NCI-H1092 treated with DMSO at 0.1 percent for 48 hours (cell line): ENCODE measurements around the gene PKD2L1.

Source experiments
- DNase-seq: peaks from one replicate; lab custom pipeline; 2025; lab: John Stamatoyannopoulos, UW

PKD2L1 gene

GRCh38 chr10:100356067-100357017 lies 26.3 kb upstream of the PKD2L1 start:
- DNase-seq: no peak

GRCh38 chr10:100355086-100355485 lies 25.1 kb upstream of the PKD2L1 start:
- no peak for DNase-seq

- DNase-seq: no peak
Observed at GRCh38 chr10:100353770-100354485, 23.9 kb upstream of the PKD2L1 start.

- no peak for DNase-seq
Observed at GRCh38 chr10:100350914-100351485, 21.0 kb upstream of the PKD2L1 start.

- no peak for DNase-seq
Observed at GRCh38 chr10:100349672-100350071, 19.6 kb upstream of the PKD2L1 start.

GRCh38 chr10:100349087-100349486 lies 19.1 kb upstream of the PKD2L1 start:
- no peak for DNase-seq

GRCh38 chr10:100348389-100348927 lies 18.4 kb upstream of the PKD2L1 start:
- DNase-seq: no peak

GRCh38 chr10:100347568-100348195 lies 17.7 kb upstream of the PKD2L1 start:
- peak; percentile 16 for DNase-seq

GRCh38 chr10:100346765-100347567 lies 16.9 kb upstream of the PKD2L1 start, which contains the start of gene SCD:
Gene SCD, plus strand, starts transcription at chr10:100347233. Its CDS starts 272 bp downstream, at chr10:100347505.
- peak; percentile 93 for DNase-seq

GRCh38 chr10:100346351-100346764 lies 16.3 kb upstream of the PKD2L1 start:
- DNase-seq: peak; percentile 40

- peak; percentile 48 for DNase-seq
Observed at GRCh38 chr10:100345570-100346330, 15.7 kb upstream of the PKD2L1 start.

- DNase-seq: no peak
Observed at GRCh38 chr10:100344241-100344788, 14.3 kb upstream of the PKD2L1 start.

GRCh38 chr10:100342627-100342972 lies 12.6 kb upstream of the PKD2L1 start:
- DNase-seq: no peak

- peak; percentile 63 for DNase-seq
Observed at GRCh38 chr10:100341953-100342626, 12.1 kb upstream of the PKD2L1 start.

- DNase-seq: peak; percentile 36
Observed at GRCh38 chr10:100340948-100341847, 11.2 kb upstream of the PKD2L1 start.

GRCh38 chr10:100339236-100339635 lies 9.2 kb upstream of the PKD2L1 start:
- DNase-seq: no peak

- DNase-seq: peak; percentile 36
Observed at GRCh38 chr10:100338434-100339036, 8.5 kb upstream of the PKD2L1 start.

- no peak for DNase-seq
Observed at GRCh38 chr10:100334762-100335161, 4.7 kb upstream of the PKD2L1 start.
